ENCODE measurements around the gene COPZ1.

- TF ChIP-seq EZH2 (IDR thresholded peaks at IDR 0.05; ENCODE audit: insufficient read depth, poor library complexity, severe bottlenecking), result no peak
- no peak for TF ChIP-seq EZH2phosphoT487 (IDR thresholded peaks at IDR 0.05; ENCODE audit: insufficient read depth, low read depth)
Observed at GRCh38 chr12:54381136-54381535, 56.2 kb downstream of the COPZ1 start.

All from GM23248 (cell line).